HepG2 (cell line): ENCODE data around the gene TTC39B. TPM values are rescaled to one million over a fixed set of nuclear protein-coding genes. Genes with fewer than 3 reads are reported as not detected.

Source experiments
- ATAC-seq: fragments of 200-7000 bp; cut with Tn5 transposase; 3 replicates; pipeline ENCODE4 v1.9.1; 2020; ENCODE audit warnings: mild to moderate bottlenecking, moderate library complexity
- BruUV-seq: library from RNA; stranded (reverse); fragments of 400-500 nt; replicated peaks from 2 replicates; lab custom pipeline; 2021; lab: Mats Ljungman, UMichigan
- CTCF ChIA-PET: fragments of 300-600 bp; formaldehyde crosslinking; extraction: SDS; loops from one replicate; lab custom pipeline; 2021; ENCODE audit warnings: low total read pairs, inconsistent platforms, low intra/inter-chr PET ratio; lab: Yijun Ruan, JAX
- POLR2A ChIA-PET: fragments of 350-600 bp; sonication (Branson Sonifier 250); formaldehyde crosslinking; loops from one replicate; lab custom pipeline; 2020; ENCODE audit warnings: antibody characterized with exemption, inconsistent platforms; lab: Yijun Ruan, JAX
- DNase-seq: peaks from one replicate; pipeline ENCODE4 v3.0.0-alpha.2; 2015; ENCODE audit warnings: low spot score
- FAIRE-seq: peaks from 3 replicates; lab custom pipeline; 2011; peaks lifted over from hg19 to GRCh38; lab: Jason Lieb, UNC
- H2AFZ ChIP-seq: one replicate; pipeline ENCODE4 v1.6.1; 2011; ENCODE audit warnings: low read length, inconsistent platforms
- H3K27ac ChIP-seq: fragments of 300-600 bp; 3 replicates; pipeline ENCODE4 v1.8.0; 2011; ENCODE audit warnings: mixed run types, mild to moderate bottlenecking, mixed read lengths, low read length, inconsistent platforms; ENCODE audit not compliant: insufficient read depth; ENCODE audit errors: extremely low read length
- H3K27me3 ChIP-seq, 2 experiments: fragments of 200-600 bp in 1 of 2; 2 replicates in 1 of 2; 3 replicates in 1 of 2; pipeline versions ENCODE4 v1.6.0 to v1.8.0; 2011; ENCODE audit warnings: low read length in 2 of 2, mild to moderate bottlenecking in 2 of 2, moderate library complexity in 2 of 2, inconsistent platforms in 1 of 2; ENCODE audit not compliant: insufficient read depth in 2 of 2, control insufficient read depth in 1 of 2
- H3K36me3 ChIP-seq, 2 experiments: fragments of 200-600 bp in 1 of 2; replicated peaks in 1 of 2; 2 replicates in 1 of 2; 3 replicates in 1 of 2; pipeline versions ENCODE4 v1.5.1 to v1.8.0; 2011; ENCODE audit warnings: low read length in 2 of 2, inconsistent platforms in 1 of 2; ENCODE audit not compliant: insufficient read depth in 2 of 2, control insufficient read depth in 1 of 2
- H3K4me1 ChIP-seq: 2 replicates; pipeline ENCODE4 v1.5.1; 2012; ENCODE audit warnings: low read length, inconsistent platforms; ENCODE audit not compliant: insufficient read depth
- H3K4me2 ChIP-seq: 2 replicates; pipeline ENCODE4 v1.6.0; 2011; ENCODE audit warnings: low read depth, low read length, inconsistent platforms
- H3K4me3 ChIP-seq, 3 experiments: fragments of 200-600 bp in 1 of 3; sonication (generic), shearing (Covaris generic) in 1 of 3; replicated peaks in 1 of 3; 2 replicates each; pipeline ENCODE4 v1.5.1; 2011 to 2016; ENCODE audit warnings: low read length in 3 of 3, inconsistent platforms in 2 of 3, low read depth in 2 of 3, mild to moderate bottlenecking in 2 of 3, control low read depth in 1 of 3, mixed read lengths in 1 of 3; ENCODE audit not compliant: insufficient read depth in 1 of 3
- H3K79me2 ChIP-seq: one replicate; pipeline ENCODE4 v1.6.1; 2011; ENCODE audit warnings: low read length, inconsistent platforms; ENCODE audit not compliant: insufficient read depth
- H3K9ac ChIP-seq: 2 replicates; pipeline ENCODE4 v1.6.0; 2011; ENCODE audit warnings: mild to moderate bottlenecking, low read depth, low read length, inconsistent platforms; ENCODE audit not compliant: insufficient read depth
- H3K9me3 ChIP-seq: 2 replicates; pipeline ENCODE4 v1.5.1; 2012; ENCODE audit warnings: mild to moderate bottlenecking, low read length
- H4K20me1 ChIP-seq: 2 replicates; pipeline ENCODE4 v1.6.0; 2011; ENCODE audit warnings: inconsistent platforms, mild to moderate bottlenecking, low read length, moderate library complexity; ENCODE audit not compliant: insufficient read depth
- ETV6 ChIP-seq: sonication (generic); formaldehyde crosslinking; conservative IDR thresholded peaks from 2 replicates; pipeline ENCODE4 v1.4.0; 2020; ENCODE audit warnings: missing genetic modification reagents
- HNRNPK ChIP-seq: fragments of 200-400 bp; formaldehyde crosslinking; IDR thresholded peaks from 2 replicates; pipeline ENCODE4 v1.6.1; 2018; ENCODE audit warnings: low read length, low read depth, moderate library complexity, mild to moderate bottlenecking; ENCODE audit not compliant: poor library complexity, severe bottlenecking
- KAT7 ChIP-seq: IDR thresholded peaks from 2 replicates; pipeline ENCODE4 v1.6.1; 2018; ENCODE audit warnings: borderline replicate concordance, missing compliant biosample characterization
- KMT2A ChIP-seq: sonication (generic); formaldehyde crosslinking; IDR thresholded peaks from 2 replicates; pipeline ENCODE4 v1.4.0; 2020; ENCODE audit warnings: missing genetic modification reagents
- MLX ChIP-seq: IDR thresholded peaks from 2 replicates; pipeline ENCODE4 v1.6.1; 2016
- MXD1 ChIP-seq: sonication (generic); formaldehyde crosslinking; IDR thresholded peaks from 2 replicates; pipeline ENCODE4 v1.4.0; 2020; ENCODE audit warnings: mild to moderate bottlenecking, missing genetic modification reagents
- MYC ChIP-seq: sonication (generic); formaldehyde crosslinking; IDR thresholded peaks from 2 replicates; pipeline ENCODE4 v1.9.0; 2021; ENCODE audit warnings: missing genetic modification reagents, borderline replicate concordance
- NR2F1 ChIP-seq, 2 experiments: fragments of 450-650 bp in 1 of 2; formaldehyde crosslinking in 1 of 2; IDR thresholded peaks; 2 replicates each; pipeline versions ENCODE4 v1.5.0 to v1.6.1; 2016 to 2020; ENCODE audit warnings: mild to moderate bottlenecking in 1 of 2, missing compliant biosample characterization in 1 of 2, missing genetic modification reagents in 1 of 2, moderate library complexity in 1 of 2
- RBAK ChIP-seq: sonication (generic); formaldehyde crosslinking; IDR thresholded peaks from 2 replicates; pipeline ENCODE4 v1.5.1; 2020; ENCODE audit warnings: mild to moderate bottlenecking, missing genetic modification reagents
- REL ChIP-seq: sonication (generic); formaldehyde crosslinking; conservative IDR thresholded peaks from 2 replicates; pipeline ENCODE4 v1.8.0; 2022; ENCODE audit warnings: mild to moderate bottlenecking, missing genetic modification reagents, moderate library complexity
- SAP130 ChIP-seq: IDR thresholded peaks from 2 replicates; pipeline ENCODE4 v1.6.1; 2016; ENCODE audit warnings: low read depth
- THAP8 ChIP-seq: sonication (generic); formaldehyde crosslinking; IDR thresholded peaks from 2 replicates; pipeline ENCODE4 v1.5.1; 2020; ENCODE audit warnings: missing genetic modification reagents, mild to moderate bottlenecking, borderline replicate concordance
- TRIM22 ChIP-seq: fragments of 450-650 bp; IDR thresholded peaks from 2 replicates; pipeline ENCODE4 v1.6.1; 2017
- ZBTB25 ChIP-seq: IDR thresholded peaks from 2 replicates; pipeline ENCODE4 v1.6.1; 2018; ENCODE audit warnings: missing genetic modification reagents
- ZFP1 ChIP-seq: IDR thresholded peaks from 2 replicates; pipeline ENCODE4 v1.6.1; 2016
- ZNF616 ChIP-seq: sonication (generic); formaldehyde crosslinking; IDR thresholded peaks from 2 replicates; pipeline ENCODE4 v1.5.0; 2020; ENCODE audit warnings: low read depth, mild to moderate bottlenecking, missing genetic modification reagents
- ZNF768 ChIP-seq: sonication (generic); formaldehyde crosslinking; IDR thresholded peaks from 2 replicates; pipeline ENCODE4 v1.4.0; 2020; ENCODE audit warnings: missing genetic modification reagents
- WGBS: methylation state at CpG from one replicate; pipeline ENCODE4 v1.1.6; 2017; ENCODE audit warnings: low lambda C conversion rate; 5-methylcytosine and 5-hydroxymethylcytosine counted together
- in situ Hi-C: cut with HindIII; loops from 2 replicates; pipeline ENCODE4 v1.10.0; 2017; ENCODE audit warnings: low pct_unique_long_range_greater_than_20kb; ENCODE audit not compliant: extremely low pct_ligation_motif_present
- intact Hi-C: fragments of 100-400 bp; cut with micrococcal nuclease; formaldehyde crosslinking; loops from one replicate; pipeline ENCODE4 v1.10.0; 2022; ENCODE audit not compliant: unreplicated experiment
- polyA plus RNA-seq, 8 experiments: library from polyadenylated mRNA; depleted of rRNA in 3 of 8; stranded (reverse) in 7 of 8; unstranded in 1 of 8; fragments of >200 nt; fragmentation: Illumina TruSeq in 4 of 8; extraction: Trizol in 4 of 8; gene quantifications; 2 replicates each; pipeline versions ENCODE4 v1.2.1 to v1.2.3, GENCODE V29; 2011 to 2016; ENCODE audit warnings: low read depth in 4 of 8, missing spikeins in 1 of 8, mixed read lengths in 1 of 8; ENCODE audit not compliant: insufficient read depth in 1 of 8
- total RNA-seq, 5 experiments: library from RNA; depleted of rRNA; stranded (reverse); fragments of >200 nt; fragmentation: Illumina TruSeq; extraction: Trizol; gene quantifications; 2 replicates each; pipeline ENCODE4 v1.2.3, GENCODE V29; 2016; ENCODE audit warnings: low read depth in 1 of 5

Gene TTC39B
- total and polyA plus RNA-seq, 2 of the 13 experiments (the other 11 are each of a cell fraction or from before 2014, with no cell fraction given), result 14.3 to 19.4 TPM

GRCh38 chr9:15274425-15274824 lies 32.6 kb downstream of the TTC39B start:
- POLR2A ChIA-PET, result no interaction called here
- no peak for TF ChIP-seq ETV6 (CRISPR knock-in tag)
- TF ChIP-seq MXD1 (CRISPR knock-in tag), result no peak
- TF ChIP-seq HNRNPK, result no peak
- no peak for TF ChIP-seq REL (CRISPR knock-in tag)
- TF ChIP-seq ZBTB25 (CRISPR knock-in tag), result no peak
- no peak for TF ChIP-seq KMT2A (CRISPR knock-in tag)
- TF ChIP-seq THAP8 (CRISPR knock-in tag), result no peak
- TF ChIP-seq ZNF768 (CRISPR knock-in tag), result no peak
- TF ChIP-seq TRIM22, result no peak
- no peak for TF ChIP-seq RBAK
- TF ChIP-seq SAP130 (CRISPR knock-in tag), result no peak
- no peak for TF ChIP-seq MLX (CRISPR knock-in tag)
- no peak for TF ChIP-seq NR2F1 (CRISPR knock-in tag; IDR thresholded peaks at IDR 0.05)
- TF ChIP-seq ZNF616 (CRISPR knock-in tag), result no peak
- no peak for TF ChIP-seq MYC (CRISPR knock-in tag)
- no peak for TF ChIP-seq ZFP1 (CRISPR knock-in tag)
- TF ChIP-seq KAT7, result no peak
- DNase-seq (no peak), ATAC-seq (no peak), FAIRE-seq (no peak)
- no peak overlapping the region for H3K4me3 ChIP-seq
- H3K4me2 ChIP-seq, result no peak overlapping the region
- H3K9me3 ChIP-seq, result no peaks in the 10 kb centered on the region
- intact Hi-C loops (no loop called here), in situ Hi-C loops (no loop called here)
- 96% methylated on average over 1 of the region's 1 CpG for WGBS
- H4K20me1 ChIP-seq, result no peaks in the 10 kb centered on the region
- BruUV-seq, result no TSS peak
- H3K27ac ChIP-seq, result no peak overlapping the region
- peaks cover 43% of the 10 kb centered on the region for H3K4me1 ChIP-seq
- peaks cover 38% of the 10 kb centered on the region for H3K79me2 ChIP-seq
- CTCF ChIA-PET, result no interaction called here
- no peak overlapping the region for H2AFZ ChIP-seq
- no peak overlapping the region for H3K9ac ChIP-seq
- H3K36me3 ChIP-seq, result peaks cover 0 to 6% of the 10 kb centered on the region in 2 experiments; a peak in 4 of 5 replicates
- no peaks in the 10 kb centered on the region for H3K27me3 ChIP-seq
